Skeletal muscle cell (primary cell): ENCODE results near the gene KCNJ15.

Source experiments
- DNase-seq: peaks from one replicate; pipeline ENCODE4 v3.0.0-alpha.2; 2010; ENCODE audit warnings: low read depth
- H3K4me3 ChIP-seq: 2 replicates; pipeline ENCODE4 v1.5.1; 2011; ENCODE audit warnings: low read depth, mild to moderate bottlenecking, control low read depth, low read length, moderate library complexity

The KCNJ15 gene

DNA sequence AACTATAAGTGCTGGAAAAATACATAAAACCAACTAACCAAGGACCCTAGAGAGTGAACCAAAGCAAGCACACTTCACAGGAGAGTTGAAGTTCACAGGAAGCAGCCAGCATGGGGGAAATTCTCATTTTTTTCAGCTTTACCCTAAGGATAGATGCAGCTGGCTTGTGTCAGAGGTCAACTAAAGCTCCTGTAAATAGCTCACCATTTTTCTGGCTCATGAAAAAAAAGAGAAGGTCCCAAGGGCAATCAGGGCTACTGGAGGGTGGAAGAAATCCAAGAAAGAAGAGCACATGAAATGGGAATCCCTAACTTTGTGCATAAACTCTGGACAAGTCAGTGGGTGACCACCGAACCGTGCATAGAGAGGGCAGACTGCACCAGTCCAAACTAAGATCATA, 58.3 kb downstream of the KCNJ15 start:
- no peak overlapping the region for H3K4me3 ChIP-seq
- DNase-seq = peak; percentile 78

DNA sequence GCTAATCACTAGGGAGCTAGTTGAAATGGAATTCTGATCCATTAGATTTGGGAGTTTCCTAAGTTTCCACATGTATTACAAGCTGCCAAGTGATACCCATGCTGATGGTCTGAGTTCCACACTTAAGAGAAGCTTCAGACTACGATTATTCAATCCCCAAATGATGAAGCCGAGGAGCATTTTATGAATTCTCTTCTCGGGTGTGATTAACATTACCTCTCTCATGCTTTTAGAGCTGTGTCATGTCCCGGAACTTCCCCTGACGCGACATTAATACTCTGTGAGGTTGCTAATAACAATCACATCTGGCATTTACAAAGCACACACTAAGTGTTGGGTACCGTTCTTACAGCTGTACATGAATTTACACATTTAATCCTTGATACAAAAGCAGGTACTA, 63.0 kb downstream of the KCNJ15 start:
- DNase-seq = no peak
- no peak overlapping the region for H3K4me3 ChIP-seq

DNA sequence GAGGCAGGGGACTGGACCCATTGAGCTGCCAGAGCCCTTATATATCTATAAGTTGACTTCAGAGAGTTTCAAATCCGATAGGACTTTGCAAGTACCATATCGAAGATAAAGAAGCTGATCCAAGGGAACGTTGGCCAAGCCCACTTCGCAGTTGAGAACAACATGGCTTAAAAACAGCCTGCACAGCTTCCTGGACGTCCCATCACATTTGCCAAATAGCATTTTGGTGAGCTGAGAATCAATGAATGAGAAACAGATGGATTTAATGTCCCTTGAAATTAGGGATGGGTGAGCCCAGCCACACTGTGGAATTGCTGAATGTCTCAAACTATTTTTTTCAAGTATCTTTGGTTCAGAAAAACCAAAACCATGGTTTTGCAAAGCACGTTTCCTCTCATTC, 64.8 kb downstream of the KCNJ15 start:
- no peak for DNase-seq
- no peak overlapping the region for H3K4me3 ChIP-seq

DNA sequence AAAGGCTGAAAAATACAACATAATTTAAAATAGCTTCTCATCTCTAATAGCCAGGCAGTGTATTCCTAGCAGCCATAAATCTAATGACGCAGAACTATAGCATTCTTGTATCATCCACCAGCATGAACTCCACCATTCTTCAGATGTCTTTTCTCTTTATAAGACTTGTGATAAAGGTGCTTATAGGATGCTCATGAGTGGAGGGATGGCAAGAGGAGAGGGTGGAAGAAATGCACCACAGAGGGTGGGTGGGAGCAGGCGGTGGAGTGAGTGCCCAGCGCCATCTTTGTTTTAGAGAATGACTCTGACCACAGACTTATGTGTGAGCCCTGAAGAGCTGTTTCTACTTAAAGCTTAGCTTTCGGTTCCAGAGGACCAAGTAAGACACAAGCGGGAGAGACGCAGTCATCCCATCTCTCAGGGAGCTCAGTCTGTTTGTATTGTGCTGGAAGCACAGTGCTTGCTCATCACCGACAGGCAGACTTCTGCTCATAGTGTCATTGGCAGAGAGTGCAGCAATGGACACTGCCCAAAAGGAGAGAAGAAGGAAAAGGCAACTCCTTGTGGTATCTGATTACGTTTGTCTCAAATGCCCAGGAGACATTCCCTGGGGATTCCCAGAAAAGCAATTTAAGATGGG, 65.6 kb downstream of the KCNJ15 start:
- no peak overlapping the region for H3K4me3 ChIP-seq
- peak; percentile 64 for DNase-seq

DNA sequence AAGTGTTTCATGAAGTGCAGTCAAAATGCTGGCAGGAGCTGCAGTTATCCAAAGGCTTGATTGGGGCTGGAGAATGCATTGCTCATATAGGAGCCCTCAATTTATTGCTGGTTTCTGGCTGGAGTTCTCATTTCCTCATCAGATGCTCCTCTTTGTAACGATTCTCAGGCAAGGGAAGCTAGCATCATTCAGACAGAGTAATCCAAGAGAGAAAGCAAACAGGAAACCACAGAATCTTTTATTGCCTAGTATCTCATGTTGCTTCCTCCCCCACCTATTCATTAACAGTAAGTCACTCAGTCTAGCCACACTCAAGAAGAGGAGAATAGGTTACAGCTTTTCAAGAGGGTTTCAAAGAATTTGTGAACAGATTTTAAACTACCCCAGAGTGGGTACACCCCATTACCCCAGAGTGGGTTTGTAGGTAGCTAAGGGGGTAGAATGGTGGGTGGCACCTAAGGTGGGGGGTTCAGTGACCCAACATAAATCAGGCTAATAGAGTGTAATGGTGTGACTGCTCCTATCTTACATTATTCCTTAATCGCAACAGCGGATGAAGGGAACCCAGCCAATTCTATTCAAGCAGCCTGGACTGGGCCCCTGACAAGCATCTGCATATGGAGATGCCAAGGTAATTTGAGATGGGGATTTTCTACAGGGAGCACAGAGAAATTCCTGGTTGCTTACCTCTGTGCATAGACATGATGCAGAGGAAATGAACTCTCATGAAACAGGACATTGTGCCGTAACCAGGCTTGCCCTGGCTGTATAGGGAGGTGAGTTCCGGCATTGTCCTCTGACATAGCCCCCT, 67.1 kb downstream of the KCNJ15 start:
- peak; percentile 98 for DNase-seq
- no peak overlapping the region for H3K4me3 ChIP-seq

DNA sequence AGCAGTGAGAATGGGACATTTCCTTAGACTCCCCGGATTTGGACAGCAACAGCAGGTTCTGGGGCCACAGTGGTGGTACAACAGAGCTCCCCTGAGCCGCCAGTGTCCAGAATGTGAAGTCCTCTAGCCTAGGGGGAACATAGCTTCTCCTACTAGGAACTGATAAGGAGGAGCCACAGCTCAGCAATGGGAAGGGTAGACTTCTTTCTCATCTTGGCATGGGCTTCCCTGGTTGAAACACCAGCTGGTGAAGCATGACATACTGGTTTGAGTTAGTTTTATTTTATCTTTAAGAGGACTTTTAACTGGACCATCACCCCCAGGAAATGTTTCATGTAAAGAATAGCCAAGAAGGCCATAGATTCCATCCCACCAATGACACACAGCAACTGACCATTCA, 68.4 kb downstream of the KCNJ15 start:
- no peak for DNase-seq
- no peak overlapping the region for H3K4me3 ChIP-seq

DNA sequence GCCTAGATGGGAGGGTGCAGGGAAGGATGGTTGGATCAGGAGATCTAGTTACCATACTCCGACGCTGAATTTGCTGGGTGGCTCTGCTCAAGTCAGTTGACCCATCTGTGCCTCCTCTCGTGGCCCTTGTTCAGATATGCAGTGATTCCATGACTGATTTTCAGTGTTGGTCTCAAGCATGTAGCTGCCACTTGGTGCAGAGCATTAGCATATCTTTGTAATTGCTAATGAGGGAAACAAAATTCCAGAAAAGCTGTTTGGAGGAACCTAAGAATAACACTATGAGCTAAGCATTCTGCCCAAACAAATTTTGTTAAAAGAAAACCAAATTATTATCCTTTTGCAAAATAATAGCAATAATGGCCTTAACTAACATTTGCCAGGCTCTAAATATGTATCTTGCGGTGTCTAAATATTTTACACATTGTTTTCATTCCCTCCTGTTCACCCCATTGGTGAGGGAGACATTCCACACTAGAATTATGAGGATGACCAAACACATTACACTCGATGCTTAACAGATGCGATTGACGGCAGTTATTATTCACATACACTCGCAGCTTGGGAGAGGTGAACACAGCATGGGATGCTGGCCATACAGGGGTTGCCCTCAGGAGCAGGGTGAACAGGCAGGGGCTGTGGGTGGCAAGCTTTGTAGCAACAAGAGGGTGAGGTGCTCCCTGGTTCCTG, 69.1 kb downstream of the KCNJ15 start:
- H3K4me3 ChIP-seq = no peak overlapping the region
- no peak for DNase-seq

DNA sequence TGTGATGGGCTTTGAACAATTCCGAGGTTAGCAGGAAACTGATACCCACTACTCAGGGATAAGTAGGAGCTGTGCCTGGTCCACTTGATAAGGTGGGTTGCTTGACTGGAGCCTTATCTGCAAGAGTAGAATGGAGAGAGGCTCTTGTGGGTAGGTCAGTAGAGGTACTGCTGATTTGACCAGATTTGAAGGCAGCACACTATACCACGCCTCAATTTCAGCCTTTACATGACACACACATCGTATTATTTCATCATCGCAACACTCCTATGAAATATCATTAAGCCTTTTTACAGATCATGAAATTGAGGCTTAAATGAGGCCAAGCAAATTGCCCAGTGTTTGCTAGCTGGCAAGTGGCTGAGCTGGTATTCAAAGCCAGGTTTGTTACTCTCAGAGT, 69.6 kb downstream of the KCNJ15 start:
- no peak for DNase-seq
- no peak overlapping the region for H3K4me3 ChIP-seq

DNA sequence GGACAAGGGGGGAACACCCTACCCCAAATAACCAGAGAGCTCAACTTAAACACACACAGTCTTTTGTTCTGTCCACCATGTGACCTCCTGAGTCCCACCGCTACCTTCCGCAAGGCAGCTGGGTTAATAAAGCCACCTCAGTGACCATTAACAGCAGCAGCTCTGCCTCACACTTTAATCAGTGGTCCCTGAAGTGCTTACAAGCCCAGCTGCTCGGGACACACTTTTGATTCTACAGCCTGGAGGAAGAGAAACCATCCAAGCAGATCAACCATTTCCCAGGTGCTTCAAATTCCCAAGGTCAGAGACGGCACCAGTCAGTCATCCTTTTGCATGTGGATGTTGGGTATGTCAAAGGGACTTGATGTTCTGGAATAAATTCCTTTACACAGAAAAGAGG, 70.1 kb downstream of the KCNJ15 start:
- no peak for DNase-seq
- H3K4me3 ChIP-seq = no peak overlapping the region

DNA sequence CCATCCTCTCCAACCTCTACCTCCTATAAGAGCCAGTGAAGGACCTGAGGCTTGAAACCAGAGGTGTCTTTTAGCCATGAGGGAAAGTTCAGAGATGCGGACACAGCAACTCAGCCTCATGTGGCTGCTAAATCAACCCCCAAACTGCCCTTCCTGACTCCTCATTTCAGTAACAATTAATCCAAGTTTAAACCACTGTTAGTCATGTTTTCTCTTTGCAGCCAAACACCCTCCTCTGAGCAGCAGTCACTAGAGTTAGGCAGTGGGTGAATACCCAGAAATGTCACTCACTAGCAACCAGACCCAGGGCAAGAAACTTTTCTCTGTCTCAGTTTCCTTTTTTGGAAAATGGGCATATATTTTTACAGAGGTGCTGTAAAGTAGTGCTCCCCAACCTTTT, 71.2 kb downstream of the KCNJ15 start:
- no peak for DNase-seq
- no peak overlapping the region for H3K4me3 ChIP-seq

DNA sequence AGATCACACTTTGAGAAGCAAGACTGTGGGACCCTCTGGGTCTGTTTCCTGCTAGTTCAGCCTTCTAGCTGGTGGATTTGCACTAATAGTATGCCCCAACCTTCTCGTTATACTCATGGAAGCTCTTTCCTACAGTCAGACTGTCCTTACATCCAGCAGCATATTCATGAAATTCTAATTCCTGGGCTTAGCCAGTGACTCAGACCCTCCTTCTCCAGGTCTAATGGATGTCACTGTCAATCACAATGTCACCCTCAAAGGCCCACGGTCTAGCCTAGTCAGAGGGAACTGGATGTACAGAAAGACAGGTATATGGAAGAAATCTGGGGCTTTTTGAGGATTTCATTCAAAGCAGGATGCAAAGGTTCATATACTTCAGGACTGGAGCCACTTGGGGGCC, 72.4 kb downstream of the KCNJ15 start:
- DNase-seq = no peak
- H3K4me3 ChIP-seq = no peak overlapping the region

DNA sequence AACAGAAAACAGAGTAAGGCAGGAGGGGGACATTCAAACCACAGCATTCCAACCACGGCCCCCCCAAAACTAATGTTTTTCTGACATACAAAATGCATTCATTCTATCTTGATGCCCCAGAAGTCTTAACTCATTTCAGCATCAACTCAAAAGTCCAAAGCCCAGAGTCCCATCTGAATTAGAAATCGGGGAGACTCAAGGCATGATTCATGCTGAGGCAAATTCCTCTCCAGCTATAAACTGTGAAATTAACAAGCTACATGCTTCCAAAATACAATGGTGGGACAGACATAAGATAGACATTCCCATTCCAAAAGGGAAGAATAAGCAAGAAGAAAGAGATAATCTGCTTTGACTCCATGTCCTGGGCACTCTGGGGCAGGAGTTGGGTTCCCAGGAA, 73.9 kb downstream of the KCNJ15 start:
- no peak overlapping the region for H3K4me3 ChIP-seq
- DNase-seq = no peak

DNA sequence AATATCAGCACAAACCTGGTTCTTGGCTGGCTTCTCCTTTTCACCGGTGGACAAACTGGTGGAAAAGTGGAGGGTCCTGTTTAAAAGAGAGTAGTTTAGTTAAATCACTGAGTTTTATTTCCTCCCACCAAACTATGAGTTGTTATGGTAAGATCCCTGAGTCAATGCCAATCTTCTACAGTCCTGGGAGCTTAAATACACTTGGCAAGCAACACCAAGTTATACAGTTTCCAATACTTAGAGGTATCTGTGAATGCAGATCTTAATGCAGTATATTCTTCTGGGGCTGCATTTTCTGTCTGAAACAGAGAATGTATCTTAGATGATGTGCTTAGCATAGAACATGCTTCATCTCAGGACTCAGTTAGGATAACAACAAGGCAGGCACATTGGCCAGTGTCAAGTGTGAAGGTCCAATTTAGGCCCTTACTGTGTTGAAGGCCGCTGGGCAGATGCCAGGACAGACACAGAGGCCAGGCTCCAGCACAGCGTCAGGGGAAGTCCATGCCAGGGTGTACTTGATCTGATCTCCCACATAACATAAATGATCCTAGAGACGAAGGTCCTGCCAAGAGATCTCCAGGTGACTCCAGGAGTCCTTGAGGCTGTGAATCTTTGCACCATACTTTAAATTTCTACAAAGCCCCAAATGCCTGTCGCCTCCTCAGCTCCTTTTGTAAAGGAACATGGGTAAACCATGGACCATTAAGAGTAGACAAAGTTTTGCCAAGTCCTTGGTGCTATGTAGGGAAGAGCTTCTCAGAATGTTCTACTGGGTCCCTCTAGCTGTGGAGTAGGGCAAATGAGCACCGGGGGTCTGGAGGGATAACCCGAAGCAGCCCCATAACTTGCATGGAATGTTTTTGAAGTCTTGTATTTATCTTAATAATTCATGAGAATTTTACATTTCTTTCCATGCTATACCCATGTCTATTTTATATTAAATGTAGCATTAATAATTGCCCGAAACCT, 76.8 kb downstream of the KCNJ15 start:
- no peak for DNase-seq
- no peak overlapping the region for H3K4me3 ChIP-seq

DNA sequence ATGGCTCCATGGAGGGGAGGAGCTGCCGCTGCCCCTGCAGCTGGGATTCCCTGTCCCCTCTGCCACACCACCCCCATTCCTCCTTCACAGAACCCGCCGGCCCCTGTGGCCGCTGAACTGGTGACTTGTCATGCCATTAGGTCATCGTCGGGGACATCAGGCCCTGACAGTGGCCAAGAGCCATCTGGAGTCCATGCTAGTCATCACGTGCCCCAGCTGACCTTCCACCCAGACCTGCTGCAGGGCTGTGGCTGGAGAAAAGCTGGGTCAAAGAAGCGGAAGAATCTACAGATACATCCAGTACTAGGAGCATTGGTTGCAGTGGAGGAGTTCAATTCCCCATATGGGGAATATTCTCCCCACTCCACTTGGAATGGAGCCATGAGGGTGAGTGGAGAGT, 78.1 kb downstream of the KCNJ15 start:
- no peak overlapping the region for H3K4me3 ChIP-seq

DNA sequence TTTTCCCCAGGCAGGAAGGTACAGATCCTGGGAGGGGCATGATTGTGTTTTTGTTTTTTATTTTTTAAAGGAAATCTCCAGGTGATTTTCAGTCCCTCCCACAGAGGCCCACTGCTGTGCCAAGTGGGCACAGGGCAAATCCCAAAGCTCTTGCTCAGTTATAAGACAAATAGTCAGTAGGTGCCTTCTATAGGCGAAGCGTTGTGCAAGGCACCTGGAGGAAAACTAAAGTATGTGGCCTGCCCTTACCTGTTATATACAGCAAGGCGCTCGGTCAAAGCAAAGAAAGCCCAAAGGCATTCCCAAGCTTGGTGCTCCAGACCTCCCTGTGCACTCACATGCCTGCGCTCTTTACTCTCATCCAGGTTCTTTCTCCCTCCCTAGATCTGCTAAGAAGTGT, 81.0 kb downstream of the KCNJ15 start:
- no peak overlapping the region for H3K4me3 ChIP-seq
- no peak for DNase-seq

More for the DNA sequence above, 78.1 kb downstream of the KCNJ15 start:
- no peak for DNase-seq

DNA sequence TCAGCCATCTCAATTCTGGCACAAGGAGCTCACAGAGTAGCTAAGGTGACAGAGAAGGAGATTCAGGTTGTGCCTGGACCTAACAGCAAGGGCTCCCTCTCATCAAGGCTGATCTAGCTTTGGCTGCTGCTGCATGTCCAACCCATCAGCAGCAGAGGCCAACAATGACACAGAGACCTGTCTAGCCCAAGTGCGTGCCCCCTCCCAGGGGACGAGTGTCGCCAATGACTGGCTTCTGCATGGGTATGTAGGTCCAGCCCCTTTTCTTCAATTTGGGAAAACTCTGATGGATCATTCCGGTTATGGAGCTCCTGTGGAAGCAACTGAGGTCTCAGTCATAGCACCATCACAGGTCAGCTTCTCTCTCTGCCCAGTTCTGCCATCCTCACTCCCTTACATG, 83.3 kb downstream of the KCNJ15 start:
- H3K4me3 ChIP-seq = no peak overlapping the region
- DNase-seq = no peak

DNA sequence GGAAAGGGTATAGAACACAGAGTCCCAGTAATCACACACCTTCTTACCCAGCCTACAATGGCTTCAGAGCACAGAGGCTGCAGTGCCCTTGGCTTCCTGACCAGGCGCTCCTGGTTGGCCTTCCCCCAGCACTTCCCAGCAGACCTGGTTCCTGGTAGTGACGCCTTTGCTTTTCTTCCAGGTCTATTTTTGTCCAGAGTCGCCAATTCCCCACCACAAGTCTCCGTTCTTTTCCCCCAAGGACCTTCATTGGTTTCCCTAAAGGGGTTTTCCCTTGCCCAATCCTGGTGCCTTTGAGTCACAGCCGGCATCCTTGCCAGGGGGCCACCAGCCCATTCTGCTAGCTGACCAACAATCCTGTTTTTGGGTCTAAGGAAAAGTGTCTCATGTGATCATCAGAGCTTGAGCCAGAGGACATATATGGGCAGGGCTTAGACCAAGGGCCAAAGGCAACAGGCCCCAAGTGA, 84.8 kb downstream of the KCNJ15 start:
- no peak for DNase-seq
- no peak overlapping the region for H3K4me3 ChIP-seq

DNA sequence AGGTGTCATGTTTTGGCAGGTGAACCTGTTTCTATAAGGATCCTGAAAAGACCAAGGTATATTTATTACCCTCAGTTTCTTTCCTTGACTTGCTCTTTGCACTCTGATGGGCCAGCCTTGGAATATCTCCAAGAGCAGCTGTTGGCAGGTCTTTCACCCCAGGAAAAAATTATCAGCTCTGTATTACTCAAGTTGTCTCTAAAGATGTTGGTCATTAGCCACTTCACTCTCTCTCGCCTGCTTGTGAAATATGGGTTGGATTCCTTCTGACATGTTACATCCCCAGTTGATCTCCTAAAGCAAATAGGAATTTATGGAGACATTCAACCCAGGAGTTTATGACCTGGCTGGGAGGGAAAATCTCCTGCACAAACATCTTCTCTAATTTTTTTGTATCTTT, 85.9 kb downstream of the KCNJ15 start:
- no peak for DNase-seq
- no peak overlapping the region for H3K4me3 ChIP-seq

DNA sequence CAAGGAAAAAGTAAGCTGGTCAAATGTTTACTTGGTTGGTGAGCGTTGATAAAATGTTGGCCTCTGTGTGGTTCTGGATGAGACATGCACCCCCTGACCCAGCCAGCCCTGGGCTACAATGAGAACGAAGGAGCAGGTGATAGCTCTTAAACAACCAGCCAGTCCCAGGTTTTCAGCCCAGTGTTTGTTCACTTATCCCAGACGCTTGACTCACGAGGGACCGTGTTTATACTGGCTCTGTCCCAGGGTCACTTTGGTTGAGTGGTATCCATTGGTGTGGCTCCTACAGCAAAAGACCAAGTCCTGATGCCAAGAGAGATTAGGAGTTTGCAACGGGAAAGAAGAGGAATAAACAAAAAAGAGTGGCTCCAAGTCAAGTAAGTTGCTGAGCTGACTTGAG, 86.9 kb downstream of the KCNJ15 start:
- no peak overlapping the region for H3K4me3 ChIP-seq
- DNase-seq = no peak

DNA sequence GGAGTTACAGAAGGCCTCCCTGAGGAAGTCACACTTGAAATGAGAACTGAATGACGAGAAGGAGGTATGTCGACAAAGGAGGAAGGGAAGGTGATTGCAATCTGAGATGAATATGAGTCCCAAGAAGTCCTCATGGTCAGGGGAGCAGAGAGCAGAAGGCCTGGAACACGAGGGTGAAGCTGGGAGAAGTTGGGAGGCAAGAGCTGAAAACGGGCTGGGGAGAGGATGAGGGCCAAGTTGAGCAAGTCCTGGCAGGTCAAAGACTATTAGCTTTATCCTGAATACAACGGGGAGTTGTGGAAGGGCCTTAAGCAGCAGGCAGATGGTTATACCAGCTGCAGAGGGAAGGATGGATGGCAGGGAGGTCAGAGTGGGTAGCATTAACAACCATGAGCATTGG, 89.5 kb downstream of the KCNJ15 start:
- DNase-seq = no peak
- no peak overlapping the region for H3K4me3 ChIP-seq
